Dedifferentiated amniotic fluid mesenchymal stem cell (primary cell): ENCODE results near the gene TNS3.
A peak's percentile ranks its signal among the peaks of the same experiment; 100 is the strongest.
"Not testable (repeated sequence)": the region's sequence is repeated elsewhere in the genome, so short reads cannot be mapped to it uniquely, and the experiment has no call there.

ENCODE experiments used
- DNase-seq: peaks from one replicate; pipeline ENCODE4 v3.0.0-alpha.2; 2016; ENCODE audit errors: extremely low spot score

The TNS3 gene

DNA sequence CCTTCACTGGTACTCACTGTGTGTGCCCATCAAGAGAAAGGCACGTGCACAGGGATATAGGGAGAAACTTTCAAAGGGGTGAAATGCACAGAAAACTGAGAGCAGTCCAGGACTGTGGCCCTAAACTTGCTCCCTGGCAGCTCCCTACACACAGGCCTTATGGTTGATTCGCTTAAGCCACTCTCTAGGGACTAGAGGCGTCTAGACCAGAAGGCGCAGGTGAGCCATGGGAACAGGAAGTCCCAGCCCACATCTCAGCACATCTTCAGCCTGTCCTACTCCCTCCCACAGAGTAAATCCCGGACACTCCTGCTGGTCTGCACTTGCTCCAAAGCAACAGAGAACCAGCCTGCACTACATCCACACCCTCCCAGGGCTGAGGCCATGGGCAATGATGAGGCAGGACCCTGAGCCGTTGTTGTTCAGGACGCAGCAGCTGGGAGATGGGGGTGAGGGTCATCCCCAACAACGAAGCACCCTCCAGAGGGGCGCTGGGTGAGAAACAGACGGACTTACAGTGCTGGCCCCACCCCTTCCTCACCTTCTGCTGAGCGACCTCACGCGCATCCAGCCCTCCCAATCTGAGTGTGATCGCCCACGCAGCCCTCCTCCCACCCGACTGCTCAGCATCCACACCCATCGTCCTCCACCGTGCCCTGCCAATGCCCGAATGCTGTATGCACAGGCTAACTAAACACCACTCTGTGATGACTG is 109.3 kb downstream of the TNS3 start:
- no peak for DNase-seq

DNA sequence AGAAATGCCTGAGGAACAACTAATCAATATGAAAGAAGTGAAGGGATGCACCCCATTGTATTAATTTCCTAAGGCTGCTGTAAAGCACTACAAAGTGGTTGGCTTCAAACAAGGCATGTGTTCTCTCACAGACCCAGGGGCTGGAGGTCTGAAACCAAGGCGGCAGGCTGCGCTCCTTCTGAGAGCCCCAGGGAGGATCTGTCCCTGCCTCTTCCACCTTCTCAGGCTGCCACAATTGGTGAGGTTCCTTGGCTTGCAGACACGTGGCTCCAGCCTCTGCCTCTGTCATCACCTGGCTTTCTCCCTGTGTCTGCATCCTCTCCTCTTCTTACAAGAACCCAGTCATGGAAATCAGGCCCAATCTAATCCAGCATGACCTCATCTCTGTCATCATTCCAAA is 110.1 kb downstream of the TNS3 start:
- no peak for DNase-seq

DNA sequence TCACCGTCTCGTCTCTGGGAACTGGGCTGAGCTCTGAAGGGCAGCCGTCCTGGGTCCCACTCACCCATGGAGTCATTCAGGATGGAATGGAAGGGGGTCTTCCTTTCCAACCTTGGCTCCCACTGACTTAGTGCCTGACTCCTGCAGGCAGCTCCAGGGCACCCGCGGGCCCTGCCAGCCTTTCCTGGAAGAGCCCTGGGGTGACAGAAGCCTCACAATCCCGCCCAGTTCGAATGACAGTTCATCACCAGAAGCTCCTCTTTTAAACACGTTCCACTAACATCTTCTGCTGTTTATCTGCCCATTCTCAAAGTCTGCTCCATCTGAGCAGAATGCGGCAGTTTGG is 110.6 kb downstream of the TNS3 start:
- DNase-seq, result no peak

DNA sequence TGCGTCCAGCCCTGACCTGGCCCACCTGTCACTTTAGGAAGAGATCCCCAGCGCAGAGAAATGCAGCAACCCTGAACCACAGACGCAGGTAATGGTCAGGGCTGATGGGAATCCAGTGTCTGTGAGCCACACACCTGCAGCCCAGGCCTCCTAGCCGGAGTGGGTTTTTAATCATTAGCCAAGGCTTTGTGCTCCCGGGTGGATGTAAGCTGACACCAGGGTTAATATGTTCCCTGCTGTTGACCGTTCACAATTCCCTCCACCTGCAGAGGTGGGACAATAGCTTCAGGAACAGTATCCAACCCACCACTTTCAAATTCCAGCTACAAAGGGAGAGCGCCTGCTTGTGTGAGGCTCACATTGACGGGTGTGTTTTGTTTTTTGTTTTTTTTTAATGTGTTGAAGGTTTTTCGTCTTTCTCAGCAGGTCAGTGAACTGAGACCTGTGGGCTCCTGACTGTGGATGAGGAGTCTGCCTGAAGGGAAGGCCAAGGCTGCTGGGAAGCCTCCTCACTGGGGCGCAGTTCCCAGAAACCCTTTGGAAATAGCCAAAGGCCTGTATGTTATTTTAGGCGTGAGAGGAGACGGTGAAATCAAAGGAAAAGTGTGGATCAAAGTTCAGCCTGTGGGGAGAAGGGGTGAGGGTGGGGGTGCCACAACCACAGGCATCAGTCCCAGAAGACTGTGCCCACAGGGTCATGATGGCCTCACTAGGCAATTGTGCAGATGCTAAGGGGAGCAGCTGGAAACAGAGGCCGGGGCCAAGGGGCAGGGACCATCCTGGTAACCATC is 111.1 kb downstream of the TNS3 start:
- DNase-seq, result no peak

DNA sequence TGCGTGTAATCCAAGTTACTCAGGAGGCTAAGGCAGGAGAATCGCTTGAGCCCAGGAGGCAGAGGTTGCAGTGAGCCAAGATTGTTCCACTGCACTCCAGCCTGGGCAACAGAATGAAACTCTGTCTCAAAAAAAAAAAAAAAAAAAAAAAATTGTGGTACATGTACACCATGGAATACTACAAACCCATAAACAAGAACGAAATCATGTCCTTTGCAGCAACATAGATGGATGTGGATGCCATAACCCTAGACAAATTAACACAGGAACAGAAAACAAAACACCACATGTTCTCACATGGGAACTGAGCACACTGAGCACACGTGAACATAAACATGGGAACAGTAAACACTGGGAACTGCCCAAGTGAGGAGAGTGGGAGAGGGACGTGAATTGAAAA is 112.1 kb downstream of the TNS3 start:
- not testable (repeated sequence) for DNase-seq

DNA sequence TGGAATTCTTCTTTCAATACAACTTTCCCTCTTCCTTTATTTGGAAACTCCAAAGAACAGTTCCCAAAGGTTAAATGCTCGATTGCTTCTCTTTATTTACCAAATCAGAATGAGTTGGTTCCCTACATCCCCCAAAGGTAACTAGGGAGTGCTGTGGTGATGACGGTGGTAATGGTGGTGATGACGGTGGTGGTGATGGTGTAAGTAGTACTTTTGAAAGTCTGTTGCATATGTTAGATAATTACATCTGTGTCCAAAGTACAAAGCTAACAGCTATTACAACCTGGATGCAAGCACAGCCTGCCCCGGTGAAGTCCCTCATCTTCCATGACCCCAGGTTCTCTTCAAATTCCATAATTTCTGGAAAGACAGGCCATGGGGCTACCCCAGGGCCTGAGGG is 115.1 kb downstream of the TNS3 start:
- no peak for DNase-seq

DNA sequence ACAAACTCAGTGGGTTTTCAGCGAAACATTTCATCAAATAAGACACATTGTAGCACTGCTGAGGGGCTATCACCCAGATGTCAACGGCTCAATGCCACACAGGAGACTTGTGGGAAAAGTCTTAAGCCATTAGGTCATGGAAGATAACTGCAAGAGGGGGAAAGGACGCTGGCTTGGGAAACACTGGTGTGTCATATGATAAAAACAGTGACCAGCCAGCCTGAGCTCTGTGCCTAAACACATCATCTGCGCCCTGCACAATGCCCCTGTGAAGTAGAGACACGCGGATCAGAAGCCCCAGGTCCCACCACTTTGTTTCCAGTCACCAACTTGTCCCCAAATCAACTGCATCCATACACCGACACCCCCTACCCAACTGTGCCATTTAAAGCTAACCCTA is 116.7 kb downstream of the TNS3 start:
- no peak for DNase-seq

DNA sequence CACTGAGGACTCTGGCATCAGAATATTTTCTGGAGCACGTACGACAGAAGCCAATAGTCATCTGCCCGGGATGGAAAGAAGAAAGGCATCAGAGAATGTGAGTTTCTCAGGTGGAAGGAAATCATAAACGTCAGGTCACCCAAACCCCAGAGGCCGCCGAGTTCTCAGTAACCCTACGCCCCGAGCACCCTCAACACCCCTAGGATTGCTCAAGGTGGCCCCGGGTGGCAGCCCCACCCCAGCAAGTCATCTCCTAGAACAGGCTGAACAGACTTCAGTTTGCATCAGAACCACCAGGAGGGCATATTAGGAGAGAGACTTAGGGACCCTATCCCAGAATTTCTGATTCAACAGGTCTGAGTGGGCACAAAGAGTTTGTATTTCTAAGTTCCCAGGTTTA is 117.6 kb downstream of the TNS3 start:
- DNase-seq, result no peak

DNA sequence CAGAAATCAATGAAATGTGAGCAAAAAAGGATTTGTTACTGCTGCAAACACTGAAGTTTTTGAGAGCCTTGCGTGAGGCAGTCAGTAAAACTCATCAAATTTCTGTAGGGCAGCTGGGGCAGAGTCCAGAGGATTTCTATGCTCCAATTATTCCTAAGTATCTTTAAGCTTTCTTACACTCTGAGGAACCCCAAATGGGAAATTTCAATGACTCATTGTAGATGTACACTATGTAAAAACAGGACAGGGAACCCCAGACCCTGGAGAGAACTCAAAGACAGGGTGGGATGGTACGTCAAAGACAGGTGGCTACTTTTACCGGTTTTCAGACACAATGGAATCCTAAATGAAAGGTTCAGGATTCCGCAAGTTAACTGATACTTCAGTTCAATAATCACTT is 120.2 kb downstream of the TNS3 start:
- no peak for DNase-seq

DNA sequence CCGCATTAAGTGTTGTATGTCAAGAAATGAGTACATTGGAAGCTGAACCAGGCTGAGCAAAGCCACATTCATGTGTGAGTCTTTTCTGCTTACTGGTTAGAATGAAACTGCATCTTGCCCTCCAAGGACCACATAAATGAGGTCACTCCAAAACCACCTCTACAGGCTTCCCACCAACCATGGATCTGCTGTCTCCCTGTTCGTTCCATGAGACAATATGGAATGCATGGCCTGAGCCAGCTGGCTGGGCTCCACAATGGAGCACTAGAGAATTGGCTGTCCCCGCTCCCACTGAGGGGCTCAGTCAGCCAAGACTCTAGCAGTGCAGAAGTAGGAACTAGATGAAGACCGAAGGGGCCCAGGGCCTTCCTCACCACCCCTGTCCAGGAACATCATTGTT is 120.8 kb downstream of the TNS3 start:
- no peak for DNase-seq

DNA sequence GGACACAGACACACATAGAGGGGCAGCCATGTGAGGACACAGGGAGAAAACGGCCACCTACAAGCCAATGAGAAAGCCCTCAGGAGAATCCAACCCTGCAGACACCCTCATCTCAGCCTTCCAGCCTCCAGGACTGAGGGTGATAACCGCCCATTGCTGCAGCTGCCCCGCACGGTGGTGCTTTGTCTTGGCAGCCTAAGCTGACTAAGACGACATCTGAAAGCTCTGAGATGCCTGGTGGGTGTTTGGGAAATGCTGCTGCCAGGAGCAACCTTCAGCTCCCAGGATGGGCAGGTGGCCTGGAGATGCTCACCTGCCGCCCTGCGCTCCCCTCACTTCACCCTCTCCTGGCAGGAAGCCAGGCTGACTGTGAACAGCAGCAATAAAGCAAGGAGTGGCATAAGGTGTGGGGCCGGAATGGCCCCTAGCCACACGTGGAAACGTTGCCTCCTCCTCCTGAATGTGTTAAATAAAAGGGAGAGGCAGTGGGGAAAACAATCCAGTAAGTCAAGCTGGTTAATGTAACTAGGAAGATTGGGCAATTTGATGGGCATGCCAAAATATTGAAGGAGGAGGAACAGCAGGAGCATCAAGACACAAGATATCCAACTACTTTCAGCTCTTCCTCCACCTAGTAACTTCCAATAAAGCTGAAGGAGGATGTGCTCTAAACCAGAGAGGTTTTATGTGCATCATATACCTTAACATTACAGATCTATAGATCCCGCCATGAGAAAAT is 121.5 kb downstream of the TNS3 start:
- no peak for DNase-seq

DNA sequence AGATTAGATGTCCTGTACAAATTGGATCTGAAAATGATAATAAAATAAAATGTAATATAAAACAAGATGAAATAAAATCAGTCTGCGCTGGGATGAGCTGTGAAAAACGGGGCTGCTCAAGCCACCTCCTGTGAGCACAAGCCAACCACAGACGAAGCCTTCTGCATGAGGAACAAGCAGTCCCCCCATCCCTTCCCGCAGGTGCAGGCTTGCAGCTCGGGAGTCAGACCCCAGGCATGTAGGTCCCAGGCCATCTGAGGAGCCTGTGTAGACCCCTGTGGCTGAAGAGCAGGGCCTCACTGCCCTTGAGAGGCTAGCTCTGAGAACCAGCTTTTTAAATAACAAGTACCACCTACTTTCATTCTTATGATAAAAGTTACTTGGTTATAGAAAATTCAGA is 123.4 kb downstream of the TNS3 start:
- no peak for DNase-seq

DNA sequence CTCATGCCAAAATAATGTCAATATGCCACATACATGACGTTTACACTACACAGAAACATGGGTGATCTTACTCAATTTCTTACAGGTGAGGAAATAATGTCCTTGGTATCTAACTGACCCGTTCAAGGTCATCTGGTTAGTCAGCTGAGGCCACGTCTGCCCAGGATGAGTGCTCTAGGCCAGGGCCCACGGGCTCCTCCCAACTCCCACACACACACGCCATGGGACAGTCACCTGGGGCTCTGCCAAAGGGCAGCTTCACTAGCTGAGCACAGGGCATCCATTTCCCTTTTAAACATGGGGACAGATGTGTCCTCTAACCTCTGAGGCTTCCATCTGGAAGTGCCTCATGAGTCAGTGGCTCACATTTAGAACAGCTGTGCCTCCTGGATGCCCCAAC is 123.9 kb downstream of the TNS3 start:
- peak; percentile 55 for DNase-seq

DNA sequence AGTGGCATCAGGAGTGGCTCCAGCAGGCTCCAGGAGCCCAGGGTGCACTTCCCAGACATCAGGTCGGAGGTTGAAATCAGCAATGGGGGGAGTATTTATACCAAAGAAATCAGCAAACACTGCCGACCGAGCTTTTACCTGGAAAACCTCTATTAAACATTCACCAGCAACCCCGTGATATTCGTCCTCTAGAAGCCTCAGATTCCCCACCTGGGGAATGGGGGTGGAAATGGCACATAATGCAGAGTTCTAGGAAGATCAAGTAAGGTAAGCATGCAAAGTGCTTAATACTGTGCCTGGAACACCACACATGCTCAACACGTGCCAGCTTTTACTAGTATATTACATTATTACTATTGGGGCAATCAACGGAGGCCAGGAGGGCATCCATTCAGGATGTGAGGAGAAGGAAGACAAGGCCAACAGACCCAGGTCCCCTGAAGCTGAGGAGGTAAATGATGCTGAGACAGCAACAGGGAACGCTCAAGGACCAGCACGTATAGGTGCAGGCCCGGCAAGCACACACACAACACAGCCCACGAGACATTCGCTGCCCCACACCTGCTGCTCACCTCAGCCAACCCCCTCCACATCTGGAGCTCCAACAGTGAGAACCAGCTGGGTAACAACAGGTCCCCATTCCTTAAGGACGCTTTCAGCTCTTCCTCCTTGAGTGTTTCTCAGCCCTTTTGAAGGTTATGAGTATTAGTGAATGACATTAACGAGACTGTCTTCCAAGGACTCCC is 125.5 kb downstream of the TNS3 start:
- DNase-seq, result no peak

DNA sequence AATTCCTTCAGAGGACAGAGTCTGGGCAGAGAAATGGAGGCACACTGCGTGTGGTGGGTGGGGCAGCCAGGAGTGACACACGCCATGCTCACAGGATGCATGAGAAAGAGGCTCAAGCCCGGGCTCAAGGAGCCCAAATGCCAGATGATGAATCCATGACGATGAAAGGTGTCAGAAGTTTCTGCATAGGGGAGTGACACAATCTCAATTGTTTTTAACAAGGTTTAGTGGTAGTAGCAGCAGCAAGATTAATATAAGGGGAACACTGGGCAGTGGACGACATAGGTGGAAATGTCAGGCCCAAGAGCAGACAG is 126.1 kb downstream of the TNS3 start:
- DNase-seq, result no peak

DNA sequence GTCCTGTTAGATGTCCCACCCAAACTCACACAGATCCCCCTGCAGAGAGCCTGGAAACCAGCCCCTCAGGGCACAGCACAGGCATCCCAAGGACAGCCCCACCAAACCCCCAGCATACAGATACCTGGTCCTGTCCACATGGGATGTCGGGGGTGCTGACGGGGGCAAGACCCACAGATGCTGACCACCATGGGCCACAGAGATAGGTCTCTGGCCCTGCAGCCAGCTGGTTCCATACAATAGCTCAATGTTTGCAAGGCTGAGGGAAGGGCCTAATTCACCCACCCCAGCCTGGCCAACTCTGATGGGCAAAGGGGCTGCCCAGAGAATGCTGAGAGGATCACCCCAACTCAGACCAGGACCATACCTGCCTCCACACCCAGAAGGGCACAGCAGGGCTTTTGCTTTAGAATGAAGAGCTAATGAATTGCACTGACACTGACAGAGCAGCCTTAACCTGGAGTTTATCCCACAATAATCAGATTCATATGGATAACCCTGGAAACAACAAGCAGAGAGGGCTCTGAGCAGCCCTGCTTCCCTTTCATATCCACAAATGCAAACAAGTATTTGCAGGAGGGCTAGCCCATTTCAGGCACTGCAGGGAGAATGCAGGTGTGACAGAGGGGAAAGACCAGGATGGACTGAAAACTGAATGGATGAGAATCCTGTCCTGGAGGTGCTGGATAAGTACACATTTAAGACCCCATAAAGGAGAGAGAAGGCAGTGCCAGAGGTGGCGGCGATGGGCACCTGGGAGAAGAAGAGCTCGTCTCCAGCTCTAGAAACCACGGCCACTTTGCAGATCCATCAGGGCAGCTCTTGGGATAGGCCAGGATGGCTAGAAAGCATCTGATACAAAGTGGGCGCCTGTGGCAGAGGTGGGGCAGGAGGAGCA is 126.7 kb downstream of the TNS3 start:
- DNase-seq, result no peak

DNA sequence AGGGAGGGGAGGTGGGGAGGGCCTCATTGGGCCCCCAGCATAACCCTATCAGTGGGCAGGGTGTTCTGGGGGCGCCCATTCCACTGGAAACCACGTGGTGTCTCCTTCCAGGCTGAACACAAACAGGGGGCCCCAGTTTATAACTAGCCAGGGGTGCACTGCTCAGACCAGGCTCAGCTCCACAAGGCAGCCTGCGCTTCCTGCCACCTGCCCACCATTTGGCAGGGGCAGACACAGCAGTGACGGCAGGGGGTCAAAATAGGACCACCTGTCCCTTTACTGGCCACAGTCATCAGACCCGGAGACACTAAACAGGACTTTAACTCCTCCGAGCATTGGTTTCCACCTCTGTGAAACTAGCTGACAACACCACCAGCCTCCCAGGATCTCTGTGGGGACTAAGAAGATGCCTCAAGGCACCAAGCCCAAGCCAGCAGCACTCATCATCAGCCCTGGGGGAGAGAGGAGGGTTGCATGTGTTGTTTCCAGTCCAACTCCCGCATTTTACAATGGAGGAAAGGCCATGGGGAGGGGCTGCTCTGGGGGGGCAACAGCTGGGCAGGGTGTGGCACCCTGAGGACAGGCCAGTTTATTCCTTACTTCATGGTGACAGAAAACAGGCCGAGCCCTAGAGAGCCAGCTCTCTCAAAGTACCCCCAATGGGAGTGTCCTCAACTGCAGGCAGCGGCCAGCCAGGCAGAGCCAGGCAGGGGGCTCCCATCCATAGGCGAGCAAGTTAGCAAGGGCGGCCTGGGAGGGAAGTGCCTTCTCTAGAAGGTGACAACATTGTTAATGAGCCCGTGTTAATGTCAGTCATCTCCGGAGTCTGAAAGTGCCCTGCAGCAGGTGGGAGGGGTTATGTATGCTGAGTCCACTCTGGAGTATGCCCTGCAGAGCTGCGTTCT is 127.6 kb downstream of the TNS3 start:
- no peak for DNase-seq

DNA sequence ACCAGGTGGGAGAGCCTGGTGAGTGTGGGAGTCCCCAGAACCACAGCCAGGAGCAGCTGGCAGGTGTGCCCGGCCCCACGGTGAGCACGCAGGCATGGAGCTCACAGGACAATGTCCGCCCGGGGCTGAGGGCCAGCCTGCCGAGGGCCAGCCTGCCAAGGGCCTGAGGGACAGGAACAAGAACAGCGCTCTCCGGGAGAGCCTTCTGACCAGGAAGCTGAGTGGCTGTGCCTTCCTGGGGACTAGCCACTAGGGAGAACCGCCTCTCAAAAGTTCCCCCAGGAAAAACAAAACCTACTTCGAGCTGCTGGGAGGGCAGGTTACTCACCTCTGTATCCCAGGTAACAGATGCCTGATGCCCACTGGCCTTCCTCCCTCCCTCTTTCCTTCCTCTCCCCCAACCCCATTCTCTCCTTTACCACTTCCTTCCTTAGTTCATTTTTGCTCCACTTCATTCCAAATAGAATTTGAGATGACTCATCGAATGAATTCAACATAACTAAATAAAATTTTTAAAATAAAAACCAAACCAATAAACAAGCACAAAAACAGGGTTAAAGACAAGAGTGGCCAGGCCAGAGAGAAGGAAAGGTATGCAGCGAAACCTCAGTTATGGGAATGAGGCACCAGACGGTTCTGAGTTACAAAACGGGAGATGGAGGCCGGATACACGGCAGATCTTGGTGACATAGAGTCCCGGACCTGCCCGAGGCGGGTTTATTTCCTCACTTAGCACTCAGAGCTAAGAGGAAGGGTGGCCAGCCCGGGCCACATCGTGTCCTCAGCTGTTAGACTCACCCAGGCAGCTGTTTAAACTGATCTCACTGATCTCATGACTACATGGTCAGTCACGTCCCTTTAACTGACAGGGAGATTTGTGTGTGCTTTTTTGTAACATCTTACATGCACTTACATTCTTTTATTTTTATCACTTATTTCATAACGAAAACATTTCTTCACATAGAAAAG is 128.5 kb downstream of the TNS3 start:
- peak; percentile 85 for DNase-seq

DNA sequence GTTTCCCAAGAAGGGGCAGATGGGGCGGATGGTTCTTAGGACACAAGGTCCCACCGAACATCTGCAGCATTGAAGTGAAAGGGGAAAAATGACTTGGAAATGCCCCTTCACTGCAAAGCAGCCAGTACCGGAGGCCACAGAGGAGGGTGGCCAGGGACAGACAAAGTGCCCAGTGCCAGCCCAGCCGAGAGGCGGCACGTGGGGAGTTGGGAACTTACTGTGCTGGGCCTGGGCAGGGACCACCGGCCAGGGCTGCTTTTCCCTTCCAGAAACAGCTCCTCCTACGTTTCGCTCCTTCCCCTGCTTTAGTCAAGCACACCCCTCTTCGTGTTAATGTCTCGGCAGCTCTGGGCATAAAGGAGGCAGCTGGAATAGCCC is 129.2 kb downstream of the TNS3 start:
- DNase-seq, result no peak
